ENCODE measurements around the gene YIPF2.

DNA sequence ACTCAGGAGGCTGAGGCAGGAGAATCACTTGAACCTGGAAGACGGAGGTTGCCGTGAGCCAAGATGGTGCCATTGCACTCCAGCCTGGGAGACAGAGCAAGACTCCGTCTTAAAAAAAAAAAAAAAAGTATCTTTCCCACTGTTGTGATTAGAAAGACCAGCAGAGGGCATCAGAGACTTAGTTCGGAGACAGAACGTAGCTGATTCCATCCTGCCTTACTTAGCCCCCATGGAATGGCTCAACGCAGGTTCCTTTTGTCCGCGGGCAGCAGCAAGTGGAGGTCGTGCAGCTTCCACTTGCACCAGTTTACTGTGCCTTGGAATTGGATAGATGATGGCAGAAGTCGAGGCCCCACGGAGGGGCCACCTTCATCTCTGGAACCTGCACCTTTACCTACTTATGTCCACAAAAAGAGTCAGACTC, 8.2 kb upstream of the YIPF2 start:
- TF ChIP-seq MXI1 (IDR thresholded peaks at IDR 0.05; ENCODE audit: low read depth, low read length), result peak; percentile 20; the same call in 1 of the 2 replicates
- TF ChIP-seq YY1 (IDR thresholded peaks at IDR 0.05; ENCODE audit: low read depth), result no peak
- TF ChIP-seq JUND (IDR thresholded peaks at IDR 0.05), result no peak
- TF ChIP-seq, protein P1, sequence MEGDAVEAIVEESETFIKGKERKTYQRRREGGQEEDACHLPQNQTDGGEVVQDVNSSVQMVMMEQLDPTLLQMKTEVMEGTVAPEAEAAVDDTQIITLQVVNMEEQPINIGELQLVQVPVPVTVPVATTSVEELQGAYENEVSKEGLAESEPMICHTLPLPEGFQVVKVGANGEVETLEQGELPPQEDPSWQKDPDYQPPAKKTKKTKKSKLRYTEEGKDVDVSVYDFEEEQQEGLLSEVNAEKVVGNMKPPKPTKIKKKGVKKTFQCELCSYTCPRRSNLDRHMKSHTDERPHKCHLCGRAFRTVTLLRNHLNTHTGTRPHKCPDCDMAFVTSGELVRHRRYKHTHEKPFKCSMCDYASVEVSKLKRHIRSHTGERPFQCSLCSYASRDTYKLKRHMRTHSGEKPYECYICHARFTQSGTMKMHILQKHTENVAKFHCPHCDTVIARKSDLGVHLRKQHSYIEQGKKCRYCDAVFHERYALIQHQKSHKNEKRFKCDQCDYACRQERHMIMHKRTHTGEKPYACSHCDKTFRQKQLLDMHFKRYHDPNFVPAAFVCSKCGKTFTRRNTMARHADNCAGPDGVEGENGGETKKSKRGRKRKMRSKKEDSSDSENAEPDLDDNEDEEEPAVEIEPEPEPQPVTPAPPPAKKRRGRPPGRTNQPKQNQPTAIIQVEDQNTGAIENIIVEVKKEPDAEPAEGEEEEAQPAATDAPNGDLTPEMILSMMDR (IDR thresholded peaks at IDR 0.05), result peak; percentile 75
- TF ChIP-seq TCF12 (IDR thresholded peaks at IDR 0.05), result no peak
- TF ChIP-seq SIN3A (IDR thresholded peaks at IDR 0.05; ENCODE audit: borderline replicate concordance, low read depth, low read length), result no peak
- TF ChIP-seq, protein P2, sequence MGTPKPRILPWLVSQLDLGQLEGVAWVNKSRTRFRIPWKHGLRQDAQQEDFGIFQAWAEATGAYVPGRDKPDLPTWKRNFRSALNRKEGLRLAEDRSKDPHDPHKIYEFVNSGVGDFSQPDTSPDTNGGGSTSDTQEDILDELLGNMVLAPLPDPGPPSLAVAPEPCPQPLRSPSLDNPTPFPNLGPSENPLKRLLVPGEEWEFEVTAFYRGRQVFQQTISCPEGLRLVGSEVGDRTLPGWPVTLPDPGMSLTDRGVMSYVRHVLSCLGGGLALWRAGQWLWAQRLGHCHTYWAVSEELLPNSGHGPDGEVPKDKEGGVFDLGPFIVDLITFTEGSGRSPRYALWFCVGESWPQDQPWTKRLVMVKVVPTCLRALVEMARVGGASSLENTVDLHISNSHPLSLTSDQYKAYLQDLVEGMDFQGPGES (IDR thresholded peaks at IDR 0.05; ENCODE audit: low read depth, low read length), result no peak
- no peak for TF ChIP-seq EZH2phosphoT487 (IDR thresholded peaks at IDR 0.05; ENCODE audit: borderline replicate concordance, low read depth)
- peak; percentile 82 for TF ChIP-seq RAD21 (IDR thresholded peaks at IDR 0.05; ENCODE audit: low read length)
- TF ChIP-seq GATA2 (CRISPR knock-in tag; IDR thresholded peaks at IDR 0.05), result no peak
